Cardiac fibroblast (primary cell): ENCODE measurements around the gene TRIP10.
A peak's percentile ranks its signal among the peaks of the same experiment; 100 is the strongest.

Experiments used
- DNase-seq, 2 donors: peaks; one replicate each; pipeline versions ENCODE4 v3.0.0 to v3.0.0-alpha.2; 2010; ENCODE audit warnings: low read depth in 2 of 2
- H3K4me3 ChIP-seq, 2 donors: replicated peaks in 1 of 2; 1 replicate in 1 of 2; 2 replicates in 1 of 2; pipeline ENCODE4 v1.5.1; 2011; ENCODE audit warnings: low read depth in 2 of 2, low read length in 2 of 2, mild to moderate bottlenecking in 2 of 2, moderate library complexity in 1 of 2
- TF ChIP-seq, protein P1 (sequence below): IDR thresholded peaks from one replicate; pipeline ENCODE4 v1.5.1; 2011; ENCODE audit warnings: low read depth, mild to moderate bottlenecking, low read length, inconsistent platforms

TRIP10 gene

GRCh38 chr19:6739390-6739882 lies at the start of gene TRIP10:
Gene TRIP10 (plus strand): TSS chr19:6739680. CDS start chr19:6739762, 82 bp downstream.
- TF ChIP-seq, protein P1, sequence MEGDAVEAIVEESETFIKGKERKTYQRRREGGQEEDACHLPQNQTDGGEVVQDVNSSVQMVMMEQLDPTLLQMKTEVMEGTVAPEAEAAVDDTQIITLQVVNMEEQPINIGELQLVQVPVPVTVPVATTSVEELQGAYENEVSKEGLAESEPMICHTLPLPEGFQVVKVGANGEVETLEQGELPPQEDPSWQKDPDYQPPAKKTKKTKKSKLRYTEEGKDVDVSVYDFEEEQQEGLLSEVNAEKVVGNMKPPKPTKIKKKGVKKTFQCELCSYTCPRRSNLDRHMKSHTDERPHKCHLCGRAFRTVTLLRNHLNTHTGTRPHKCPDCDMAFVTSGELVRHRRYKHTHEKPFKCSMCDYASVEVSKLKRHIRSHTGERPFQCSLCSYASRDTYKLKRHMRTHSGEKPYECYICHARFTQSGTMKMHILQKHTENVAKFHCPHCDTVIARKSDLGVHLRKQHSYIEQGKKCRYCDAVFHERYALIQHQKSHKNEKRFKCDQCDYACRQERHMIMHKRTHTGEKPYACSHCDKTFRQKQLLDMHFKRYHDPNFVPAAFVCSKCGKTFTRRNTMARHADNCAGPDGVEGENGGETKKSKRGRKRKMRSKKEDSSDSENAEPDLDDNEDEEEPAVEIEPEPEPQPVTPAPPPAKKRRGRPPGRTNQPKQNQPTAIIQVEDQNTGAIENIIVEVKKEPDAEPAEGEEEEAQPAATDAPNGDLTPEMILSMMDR, result no peak
- peak; percentile 82 to 89 for DNase-seq
- peak within 1 kb of the TSS; percentile 78 to 95 for H3K4me3 ChIP-seq

DNA sequence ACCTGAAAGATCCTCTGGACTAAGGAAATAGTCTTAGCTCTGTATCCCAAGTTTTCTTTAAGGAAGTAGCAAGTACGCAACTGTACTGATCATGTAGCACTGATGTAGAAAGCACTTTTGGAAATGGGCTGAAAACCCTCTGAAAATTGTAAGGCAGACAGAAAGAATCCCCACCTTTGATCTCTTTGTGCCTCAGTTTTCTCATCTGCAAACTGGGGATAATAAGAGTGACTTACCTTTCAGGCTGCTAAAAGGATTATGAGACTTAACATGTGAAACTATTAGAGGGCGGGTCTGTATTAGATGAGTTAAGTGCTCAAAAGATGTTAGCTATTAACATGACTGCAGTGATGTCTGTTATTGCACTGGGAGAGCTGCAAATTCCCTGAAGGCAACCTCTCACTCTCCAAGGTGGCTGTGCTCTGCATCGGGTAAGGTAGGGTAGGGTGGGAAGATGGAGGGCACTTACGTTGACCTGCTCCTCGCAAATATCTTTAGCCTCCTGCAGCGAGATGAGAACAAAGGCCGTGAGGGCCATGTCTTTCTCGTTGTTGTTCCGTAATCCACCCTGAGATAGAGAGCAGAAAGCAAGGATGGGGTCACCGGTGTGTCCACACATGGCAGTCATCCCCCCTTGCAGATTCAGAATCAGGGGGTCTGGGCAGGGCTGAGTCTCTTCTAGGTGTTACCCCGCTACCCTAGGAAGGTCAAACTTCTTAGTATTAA lies 49.2 kb upstream of the TRIP10 start:
- no peak for DNase-seq
- TF ChIP-seq, protein P1, result no peak
- H3K4me3 ChIP-seq, result no peak overlapping the region

- H3K4me3 ChIP-seq, result no peak overlapping the region
- TF ChIP-seq, protein P1, result no peak
- no peak for DNase-seq
These were observed 48.1 kb upstream of the TRIP10 start for GRCh38 chr19:6691342-6691741.

- TF ChIP-seq, protein P1, result no peak
- no peak overlapping the region for H3K4me3 ChIP-seq
These were observed 47.5 kb upstream of the TRIP10 start for GRCh38 chr19:6692027-6692426.

DNA sequence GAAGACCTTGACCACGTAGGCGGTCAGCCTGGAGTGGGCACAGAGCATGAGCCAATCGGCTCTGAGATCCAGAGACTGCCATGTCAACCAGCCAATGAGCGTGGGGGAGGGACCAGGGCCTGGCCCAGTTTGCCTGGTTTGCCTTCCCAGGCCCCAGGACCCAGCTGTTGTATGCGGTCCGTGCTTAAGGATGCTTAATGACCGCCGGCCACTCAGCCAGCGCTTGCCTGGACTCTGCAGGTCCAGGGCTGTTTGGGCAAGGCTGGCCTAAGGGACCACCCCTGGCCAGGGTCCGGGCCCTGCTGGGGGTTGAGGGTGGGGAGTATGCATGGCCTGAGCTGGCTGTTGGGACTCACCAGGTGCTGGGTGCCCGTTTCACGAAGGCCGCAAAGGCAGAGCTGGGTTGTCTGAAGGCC lies 46.4 kb upstream of the TRIP10 start:
- H3K4me3 ChIP-seq, result no peak overlapping the region
- DNase-seq, result no peak
- TF ChIP-seq, protein P1, result no peak

More at GRCh38 chr19:6692027-6692426, 47.5 kb upstream of the TRIP10 start:
- DNase-seq, result no peak

DNA sequence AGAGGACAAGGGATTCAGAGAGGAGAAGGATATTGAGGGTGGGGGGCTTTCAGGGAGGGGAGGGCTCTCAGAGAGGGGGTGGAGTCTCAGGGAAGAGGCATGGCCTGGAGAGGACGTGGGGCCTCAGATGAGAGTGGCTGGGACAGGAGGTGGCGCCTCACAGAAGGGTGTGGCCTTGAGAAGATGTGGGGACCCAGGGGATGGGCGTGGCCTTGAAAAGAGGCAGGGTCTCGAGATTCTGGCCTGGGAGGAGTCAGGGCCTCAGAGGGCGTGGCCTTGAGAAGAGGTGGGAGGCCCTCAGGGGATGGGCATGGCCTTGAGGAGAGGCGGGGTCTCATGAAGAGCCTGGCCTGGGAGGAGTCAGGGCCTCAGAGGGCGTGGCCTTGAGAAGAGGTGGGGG lies 45.8 kb upstream of the TRIP10 start:
- no peak for DNase-seq
- H3K4me3 ChIP-seq, result no peak overlapping the region
- TF ChIP-seq, protein P1, result no peak
